NCI-H2196 treated with DMSO at 0.1 percent for 48 hours (cell line): Measurements from ENCODE around the gene SEC22C.
A peak's percentile ranks its signal among the peaks of the same experiment; 100 is the strongest.

Experiments used
- DNase-seq: peaks from one replicate; lab custom pipeline; 2025; ENCODE audit not compliant: unreplicated experiment; lab: John Stamatoyannopoulos, UW

The SEC22C gene

DNA sequence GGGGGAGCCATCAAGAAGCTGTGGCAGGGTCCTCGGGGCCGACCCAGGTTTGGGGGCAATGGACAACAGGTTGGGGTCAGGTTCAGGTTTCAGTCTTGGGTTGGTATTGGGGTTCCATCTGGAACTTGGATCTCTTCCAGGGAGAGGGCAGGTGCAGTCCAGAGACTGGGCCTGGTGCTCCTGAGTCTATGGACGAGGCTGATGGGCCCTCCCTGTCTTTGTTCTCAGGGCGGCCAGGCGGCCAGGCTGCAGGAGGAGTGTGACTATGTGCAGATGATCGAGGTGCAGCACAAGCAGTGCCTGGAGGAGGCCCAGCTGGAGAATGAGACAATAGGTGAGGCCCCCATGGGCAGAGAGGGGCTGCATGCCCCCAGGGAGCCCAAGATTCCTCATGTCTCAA, 68.2 kb downstream of the SEC22C start:
- no peak for DNase-seq

DNA sequence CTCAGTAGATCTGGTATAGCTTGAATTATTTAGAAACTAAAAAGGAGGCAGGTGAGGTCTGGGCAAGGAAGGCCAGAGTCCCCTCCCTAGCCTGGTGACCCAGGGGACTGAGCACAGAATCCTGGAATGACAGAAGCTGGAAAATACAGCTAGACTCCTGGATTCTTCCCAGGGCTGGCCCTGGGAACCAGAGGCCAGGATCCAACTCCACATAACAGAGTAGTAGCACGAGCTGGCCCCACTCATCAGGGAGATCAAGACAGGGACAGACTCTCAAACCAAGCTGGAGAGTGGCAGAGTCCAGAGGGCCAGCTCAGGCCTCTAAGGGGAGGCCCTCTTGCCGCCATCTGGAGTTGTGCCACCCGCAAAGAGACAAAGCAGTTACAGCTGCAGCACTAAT, 68.6 kb downstream of the SEC22C start:
- DNase-seq = no peak

DNA sequence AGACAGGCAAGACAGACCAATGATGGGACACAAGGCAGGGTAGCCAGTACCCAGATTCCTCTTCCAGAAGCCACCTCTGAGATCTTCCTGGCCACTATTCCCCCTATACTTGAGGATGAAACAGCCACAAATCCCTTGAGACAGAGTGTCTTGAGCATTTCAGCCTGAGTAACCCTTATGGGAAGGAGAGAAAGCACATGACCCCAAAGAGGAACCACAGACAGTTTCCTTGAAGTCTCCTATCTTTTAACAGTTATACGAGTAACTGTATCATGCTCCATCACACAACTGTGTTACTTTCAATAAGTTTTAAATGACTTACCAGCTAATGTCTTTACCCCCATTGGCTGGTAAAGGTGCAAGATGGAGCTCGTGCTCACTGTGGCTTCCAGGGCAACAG, 70.0 kb downstream of the SEC22C start:
- no peak for DNase-seq

DNA sequence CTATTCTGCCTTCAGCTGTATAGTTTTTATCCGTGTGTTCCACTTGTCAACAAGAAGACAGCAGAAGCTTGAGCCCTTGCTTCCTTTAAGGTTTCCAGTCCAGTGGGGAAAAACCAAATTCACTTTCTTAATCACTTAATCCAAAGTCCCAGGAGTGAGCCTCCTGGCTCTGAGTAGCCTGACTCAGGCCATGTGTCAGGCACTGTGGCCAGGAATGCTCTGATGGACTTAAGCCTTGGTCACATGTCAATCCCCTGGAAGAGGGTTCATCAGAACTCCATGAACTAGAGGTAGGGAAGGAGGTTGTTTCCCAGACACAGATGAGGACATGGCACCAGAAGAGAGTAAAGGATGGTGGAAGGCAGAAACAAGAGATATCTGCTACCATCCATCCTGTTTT, 70.6 kb downstream of the SEC22C start:
- no peak for DNase-seq

DNA sequence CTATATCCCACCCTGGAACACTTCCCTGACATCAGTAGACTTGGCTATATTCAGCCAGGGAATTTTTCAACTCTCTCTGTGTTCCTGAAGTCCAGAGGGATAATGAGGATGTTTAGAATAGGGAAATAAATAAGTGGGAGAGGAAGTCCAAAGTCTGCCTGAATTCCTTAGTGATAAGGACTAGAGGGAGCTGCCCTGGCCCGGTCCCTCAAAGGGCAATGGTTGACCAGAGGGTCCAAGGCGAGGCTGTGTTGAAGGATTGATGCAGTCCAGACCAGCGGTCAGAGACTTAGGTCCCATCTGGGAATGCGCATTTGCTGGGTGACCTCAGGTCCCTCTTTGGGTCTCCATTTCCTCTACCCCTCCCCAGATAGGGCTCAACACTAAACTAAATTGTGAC, 71.4 kb downstream of the SEC22C start:
- no peak for DNase-seq

DNA sequence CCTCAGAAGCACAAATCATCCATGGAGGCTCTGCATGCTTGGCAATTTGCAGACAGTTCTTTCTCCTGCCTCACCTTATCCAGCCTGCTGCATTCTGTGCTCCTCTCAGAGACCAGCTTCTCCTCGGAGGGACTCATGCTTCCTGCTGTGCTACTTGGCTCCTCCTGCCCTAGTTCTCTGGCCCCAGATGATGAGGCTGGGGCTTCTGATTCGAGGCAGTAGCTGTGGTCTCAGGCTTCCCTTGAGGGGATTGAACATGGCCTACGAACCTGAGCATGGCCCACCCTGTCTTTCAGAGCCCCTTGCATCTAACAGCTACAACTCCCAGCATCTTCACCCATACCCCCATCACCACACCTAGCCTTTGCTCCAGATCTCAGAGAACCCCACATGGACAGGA, 72.7 kb downstream of the SEC22C start:
- no peak for DNase-seq

DNA sequence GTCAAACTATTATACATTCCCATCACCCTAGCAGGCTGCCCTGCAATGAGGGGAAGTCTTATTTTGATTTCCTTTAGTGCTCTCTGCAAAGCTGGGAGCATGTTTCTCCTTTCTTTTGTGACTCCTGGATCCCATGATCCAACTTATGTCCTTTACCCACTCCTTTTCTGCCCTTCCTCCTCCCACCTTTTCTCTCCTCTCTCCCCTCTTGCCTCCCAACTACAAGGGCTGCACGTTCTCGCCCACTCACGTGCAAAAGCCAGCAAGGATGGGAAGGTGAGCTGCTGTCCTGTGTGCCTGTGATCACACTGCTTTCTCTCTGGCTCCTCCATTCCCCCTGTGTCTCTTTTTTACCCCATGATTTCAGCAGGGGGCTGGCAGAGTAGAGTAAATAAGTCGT, 73.2 kb downstream of the SEC22C start:
- no peak for DNase-seq

DNA sequence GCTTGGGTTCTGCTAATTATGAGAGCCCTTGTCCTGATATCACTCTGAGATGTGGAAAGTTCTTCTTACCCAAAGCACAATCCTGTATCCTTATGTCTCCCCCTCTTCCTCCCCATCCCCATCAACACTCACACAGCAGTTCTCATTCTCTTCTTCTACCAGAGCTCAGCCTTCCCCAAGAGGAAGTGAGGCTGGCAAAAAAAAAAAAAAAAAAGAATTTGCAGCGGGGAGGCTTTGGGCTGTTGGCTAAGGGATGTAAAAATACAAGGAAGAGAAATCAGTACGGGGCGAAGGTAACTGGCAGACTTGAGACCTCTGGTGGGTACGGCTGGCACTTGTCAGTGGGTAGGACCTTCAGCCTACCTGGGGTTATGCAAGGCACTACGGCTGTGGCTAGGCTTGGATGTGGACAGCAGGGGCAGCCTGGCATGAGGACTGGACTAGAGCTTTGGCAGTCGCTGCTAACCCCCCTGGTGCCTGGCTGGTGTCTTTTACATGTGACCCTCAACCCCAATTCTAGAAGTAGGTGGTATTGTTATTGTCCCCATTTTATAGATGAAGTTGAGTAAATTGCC, 73.9 kb downstream of the SEC22C start:
- DNase-seq = no peak

DNA sequence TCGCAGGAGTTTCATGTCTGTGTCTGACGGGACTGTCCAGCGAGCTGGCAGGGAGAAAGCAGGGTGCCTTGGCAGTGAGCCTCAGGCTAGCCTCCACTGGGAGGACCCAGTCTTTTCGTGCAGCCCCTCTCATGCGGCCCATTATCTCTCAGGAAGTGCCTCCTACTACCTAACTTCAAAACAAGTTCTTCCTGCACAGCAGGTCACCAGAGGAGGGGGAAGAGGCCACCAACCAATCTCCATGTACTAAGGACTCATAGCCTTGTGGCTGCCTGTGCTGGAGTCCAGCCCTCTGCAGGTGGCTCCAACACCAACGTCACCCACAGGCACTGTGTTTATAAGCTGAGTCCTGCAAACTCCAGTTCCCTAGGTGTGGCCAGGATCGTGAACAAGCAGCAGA, 74.5 kb downstream of the SEC22C start:
- no peak for DNase-seq

DNA sequence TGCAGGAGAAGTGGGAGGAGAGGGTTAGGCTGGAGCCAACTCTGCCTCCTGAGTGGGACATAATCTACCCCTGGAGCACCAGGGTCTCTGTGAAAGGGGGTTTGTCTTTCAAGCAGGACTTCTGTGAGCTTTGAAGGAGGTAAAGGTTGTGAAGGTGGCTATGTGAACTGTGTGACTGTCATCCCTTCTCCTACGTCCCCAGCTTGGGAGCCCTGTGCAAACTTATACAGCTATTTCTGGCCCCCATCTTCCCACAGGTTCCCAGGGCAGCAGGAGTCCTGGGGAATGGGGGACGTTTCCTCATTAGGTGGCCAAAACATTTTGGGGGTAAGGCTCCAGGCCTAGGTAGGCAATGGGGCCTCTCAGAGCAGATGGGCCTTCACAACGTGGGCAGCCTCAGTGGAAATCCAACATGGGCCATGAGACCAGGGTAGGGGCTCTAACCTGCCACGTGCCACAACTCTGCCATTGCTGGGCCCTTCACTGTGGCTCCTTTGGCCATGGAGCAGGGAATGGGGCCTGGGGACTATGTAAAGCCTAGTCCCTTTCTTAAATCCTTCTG, 75.8 kb downstream of the SEC22C start:
- no peak for DNase-seq

DNA sequence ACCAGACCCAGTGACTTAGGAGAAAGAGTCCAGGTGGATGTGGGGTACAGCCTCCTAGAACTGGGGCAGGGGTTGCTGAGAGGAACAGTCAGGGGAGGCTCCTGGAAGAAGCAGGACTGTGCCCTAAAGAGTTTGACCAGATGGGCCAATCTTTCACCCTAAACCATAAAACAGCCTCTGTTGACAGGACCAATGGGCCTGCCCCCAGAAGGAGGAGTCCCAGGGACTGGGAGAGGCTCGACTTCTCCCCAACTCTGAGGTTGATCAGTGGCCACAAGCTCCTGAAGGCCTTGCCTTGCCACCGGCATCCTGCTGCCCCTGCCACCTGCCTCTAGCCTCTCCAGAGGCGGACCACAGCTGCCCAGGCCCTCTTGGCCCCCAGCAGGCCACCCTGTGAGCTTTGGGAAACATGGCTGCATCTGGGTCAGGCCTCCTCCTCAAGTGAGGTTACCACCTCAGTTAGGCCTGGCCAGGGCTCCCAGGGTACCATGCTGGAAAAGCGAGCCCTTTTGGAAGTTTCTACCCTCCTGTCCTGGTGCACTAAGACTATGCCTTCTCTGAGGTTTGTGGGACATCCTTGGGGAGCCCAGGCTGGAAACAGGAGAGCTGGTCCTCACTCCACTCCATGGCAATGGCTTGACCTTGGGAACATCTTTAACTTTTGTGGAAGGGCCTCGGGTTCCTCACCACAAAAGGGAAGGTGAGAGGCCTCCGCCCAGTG, 76.5 kb downstream of the SEC22C start:
- no peak for DNase-seq

DNA sequence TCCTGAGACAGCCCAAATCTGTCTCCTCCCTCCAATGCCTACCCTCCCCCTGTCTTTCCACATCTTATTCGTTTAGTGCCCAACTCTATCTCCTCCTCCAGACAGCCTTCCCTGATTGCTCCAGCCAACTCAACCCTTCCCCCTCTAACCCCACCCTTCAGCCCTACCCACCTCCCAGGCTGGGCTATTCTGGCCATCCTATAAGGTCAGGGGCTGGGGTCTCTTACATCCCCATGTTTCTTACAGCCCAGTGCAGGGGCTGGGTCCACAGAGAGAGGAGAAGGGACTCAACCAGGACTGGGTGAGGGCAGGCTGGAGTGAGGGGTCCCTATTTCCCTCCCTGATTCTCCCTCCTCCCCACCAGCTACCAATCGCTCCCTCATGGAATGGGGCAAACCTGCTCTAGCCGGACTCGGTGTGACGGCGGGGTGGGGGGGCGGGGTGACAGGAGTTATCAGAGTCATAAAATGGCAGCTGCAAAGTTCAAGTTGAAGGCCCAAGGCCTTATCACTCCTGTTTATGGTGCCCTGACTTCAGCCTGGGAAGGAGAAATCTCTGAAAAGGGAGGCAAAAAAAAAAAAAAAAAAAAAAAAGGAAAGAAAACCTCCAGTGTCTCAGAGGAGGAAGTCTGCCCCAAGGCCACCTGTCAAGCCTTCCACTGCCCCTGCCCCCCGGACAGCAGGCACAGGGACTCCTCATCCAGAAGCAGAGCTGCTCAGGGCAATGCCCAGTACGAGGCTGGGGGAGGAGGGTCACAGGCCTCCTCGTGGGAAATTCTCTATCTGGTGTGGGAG, 77.2 kb downstream of the SEC22C start:
- no peak for DNase-seq

DNA sequence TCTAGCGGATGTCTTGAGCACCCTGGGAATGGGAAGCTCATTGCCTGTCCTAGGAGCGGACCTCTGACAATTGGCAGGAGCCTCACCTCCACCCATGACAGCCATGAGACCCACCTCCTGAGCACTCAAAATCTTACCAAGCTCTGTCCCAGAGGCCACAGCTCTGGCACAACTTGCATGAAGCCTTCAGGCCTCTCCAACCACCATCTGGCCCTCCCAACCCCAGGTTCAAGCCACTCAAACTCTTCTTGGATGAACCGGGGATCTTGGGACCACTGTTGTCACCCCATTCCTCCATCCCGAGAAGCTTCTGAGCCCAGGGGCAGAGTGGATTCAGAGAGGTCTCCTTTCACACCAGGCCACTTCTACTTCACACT, 77.8 kb downstream of the SEC22C start:
- DNase-seq = no peak

DNA sequence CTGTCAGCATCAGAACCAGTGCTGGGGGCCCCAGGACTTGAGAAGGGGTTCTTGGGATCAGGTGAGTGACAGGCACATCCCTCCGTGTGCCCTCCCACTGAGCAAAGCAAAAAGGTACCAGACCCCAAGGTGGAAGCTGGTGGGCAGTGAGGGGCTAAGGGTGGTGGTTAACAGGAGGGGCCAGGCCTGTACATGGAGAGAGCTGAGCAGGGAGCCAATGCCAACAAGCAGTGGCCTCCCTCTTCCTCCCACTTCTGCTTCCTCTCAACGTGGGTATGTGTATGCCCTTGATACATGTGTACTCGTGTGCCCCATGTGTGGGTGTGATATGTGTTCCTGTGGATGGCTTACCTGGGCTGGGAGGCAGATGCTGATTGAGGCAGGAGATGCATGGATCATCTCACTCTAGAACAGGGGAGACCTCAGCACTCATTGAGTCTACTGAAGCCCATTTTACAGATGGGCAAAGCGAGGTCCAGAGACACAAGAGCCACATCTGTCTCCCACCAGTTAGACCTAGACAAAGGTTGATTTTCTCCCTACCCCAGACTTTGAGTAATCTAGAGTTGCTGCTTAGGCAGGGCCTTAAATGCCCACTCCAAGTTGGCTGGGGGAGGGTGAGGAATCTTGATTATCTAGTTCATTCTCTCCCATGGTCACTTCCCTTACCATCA, 78.4 kb downstream of the SEC22C start:
- no peak for DNase-seq

DNA sequence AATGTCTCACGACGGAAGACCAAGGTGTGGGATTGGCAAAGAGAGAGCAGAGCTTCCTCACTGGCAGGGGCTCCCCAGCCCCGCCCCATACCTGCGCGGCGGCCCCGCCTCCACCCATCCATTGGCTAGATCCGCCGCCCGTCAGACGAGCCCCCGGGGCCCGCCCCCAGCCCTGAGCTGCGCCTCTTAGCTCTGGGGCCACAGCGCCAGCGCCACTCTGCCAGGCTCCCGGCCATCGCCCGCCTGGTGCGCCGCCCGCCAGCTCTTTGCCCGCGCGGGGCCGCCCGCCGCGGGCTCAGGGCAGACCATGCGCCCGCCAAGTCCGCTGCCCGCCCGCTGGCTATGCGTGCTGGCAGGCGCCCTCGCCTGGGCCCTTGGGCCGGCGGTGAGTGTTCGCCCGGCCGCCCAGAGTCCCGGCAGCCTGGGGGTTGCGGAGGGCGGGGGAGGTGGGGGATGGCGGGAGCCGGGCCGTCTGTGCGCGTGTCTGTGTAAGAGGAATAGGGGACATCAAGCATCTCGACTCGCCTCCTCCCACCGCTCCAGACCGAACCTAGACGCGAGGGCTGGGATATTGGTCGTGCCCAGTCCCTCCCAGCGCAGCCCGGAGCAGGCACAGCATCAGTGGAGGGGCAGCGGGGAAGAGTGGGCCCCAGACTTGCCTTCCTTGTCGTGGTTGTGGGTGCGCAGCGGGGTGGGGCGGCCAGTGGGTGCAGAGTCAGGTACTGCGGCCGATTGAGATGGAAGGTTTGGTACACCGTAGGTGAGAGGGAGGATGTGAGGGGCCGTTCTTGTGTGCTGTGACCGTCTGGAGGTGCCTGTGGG, 79.1 kb downstream of the SEC22C start, which contains the start of gene VIPR1:
TSS of gene VIPR1 (plus strand) at position 215 of the 822 bp plus-strand sequence. CDS start at position 308, 93 bp downstream.
- DNase-seq = peak; percentile 29

DNA sequence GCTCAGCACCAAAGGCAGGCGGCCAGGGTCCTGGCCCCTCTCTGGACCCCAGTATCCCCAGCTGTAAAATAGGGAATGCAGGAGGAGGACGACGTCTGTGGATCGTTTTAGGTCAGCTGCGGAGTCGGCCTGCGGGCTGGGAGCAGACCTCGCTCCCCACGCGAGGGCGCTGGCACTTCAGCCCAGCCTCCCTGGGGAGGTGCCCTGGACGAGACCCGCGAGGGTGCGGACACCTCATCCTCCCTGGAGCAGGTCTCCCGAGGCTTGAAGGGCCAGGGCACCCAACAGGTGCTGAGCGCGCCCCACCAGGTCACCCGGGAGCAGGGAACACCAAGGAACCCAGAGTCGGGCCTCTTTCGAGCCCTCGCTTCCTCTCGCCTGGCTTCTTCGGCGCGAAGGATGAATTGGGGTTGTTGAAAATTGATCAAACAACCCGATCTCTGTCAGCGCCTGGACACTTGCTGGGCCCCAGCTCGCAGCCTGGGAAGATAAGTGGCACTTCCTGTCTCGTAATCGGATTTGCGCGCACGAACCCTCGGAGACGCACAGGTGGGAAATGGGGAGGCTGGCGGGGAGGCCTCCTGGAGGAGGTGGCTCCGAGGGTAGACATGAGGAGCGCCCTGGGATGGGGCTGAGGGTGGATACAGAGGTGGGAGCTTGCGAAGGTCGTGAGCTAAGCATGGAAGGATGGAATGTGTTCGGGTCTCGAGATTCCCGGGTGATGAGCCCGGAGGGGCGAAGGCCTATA, 79.9 kb downstream of the SEC22C start:
- peak; percentile 5 for DNase-seq

DNA sequence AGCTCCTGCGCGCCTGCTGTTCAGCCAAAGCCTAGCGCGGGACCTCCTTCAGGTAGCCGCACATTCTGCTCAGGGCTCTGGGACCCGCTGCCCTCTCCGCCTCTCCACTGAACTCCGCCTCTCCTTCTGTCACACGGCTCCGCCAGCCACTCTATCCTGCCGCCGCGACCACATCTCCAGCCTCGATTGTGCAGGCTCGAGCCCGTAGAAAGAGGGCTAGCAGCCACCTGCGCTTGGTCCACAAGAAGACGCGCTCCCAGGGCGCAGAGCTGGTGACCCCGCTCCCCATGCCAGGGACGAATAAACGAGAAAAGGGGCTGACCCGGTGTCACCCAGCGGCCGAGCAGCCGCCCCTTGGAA, 80.5 kb downstream of the SEC22C start:
- no peak for DNase-seq

DNA sequence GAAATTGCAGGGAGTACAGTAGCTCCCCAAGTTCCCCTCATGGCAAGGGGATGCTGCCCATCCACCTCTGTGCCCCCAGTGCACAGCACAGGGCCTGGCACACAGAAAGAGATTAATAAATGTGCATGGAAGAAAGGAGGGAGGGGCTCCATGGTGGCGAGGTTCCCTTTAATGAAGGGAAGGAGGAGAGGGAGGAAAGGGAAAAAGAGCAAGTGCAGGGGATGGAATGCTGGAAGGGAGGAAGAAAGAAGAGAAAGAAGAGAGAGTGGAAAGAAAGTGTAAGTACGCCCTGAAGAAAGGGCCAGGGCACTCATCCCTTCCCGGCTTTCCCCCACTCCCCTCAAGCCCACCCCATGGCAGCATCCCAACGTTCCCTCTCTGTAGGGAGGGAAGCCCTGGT, 80.9 kb downstream of the SEC22C start:
- DNase-seq = no peak

DNA sequence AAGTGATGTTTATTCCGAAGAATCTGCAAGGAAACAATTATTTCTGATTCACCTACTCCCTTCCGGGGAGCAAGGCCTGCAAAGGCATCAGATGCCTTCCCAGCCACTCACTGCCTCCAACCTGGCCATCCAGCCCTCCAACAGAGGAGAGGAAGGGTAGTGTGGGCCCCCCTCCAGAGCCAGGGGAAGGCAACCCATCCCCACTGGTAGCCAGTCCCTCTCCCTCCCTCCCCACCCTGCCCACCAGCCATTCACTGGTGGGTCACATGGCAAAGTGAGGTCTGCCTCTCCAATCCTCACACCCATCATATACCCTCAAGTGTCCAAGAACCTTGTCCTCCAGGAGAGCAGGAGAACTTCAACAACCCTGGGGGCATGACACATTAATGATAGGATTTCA, 81.7 kb downstream of the SEC22C start:
- no peak for DNase-seq

DNA sequence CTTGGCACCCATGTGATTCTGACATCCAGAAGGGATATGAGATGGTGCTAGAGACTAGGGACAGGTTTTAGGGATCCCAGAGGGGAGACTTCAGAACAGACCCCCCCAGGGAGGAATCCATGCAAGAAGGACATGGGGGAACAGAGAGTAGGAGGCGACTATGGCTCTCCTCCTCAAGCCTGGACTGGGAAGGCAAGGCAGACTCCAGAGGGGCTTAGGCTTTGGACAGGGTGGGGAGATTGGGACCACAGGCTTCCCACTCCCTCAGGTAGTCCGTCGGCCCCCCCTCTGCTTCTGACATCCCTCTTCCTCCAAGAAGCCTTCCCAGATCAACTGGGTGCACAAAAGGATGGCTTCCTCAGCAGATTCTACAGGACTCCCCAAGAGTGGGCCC, 82.3 kb downstream of the SEC22C start:
- no peak for DNase-seq
